HL-60 (cell line): ENCODE results near the gene BTBD9.

Source experiments
- POLR2AphosphoS5 ChIP-seq: IDR thresholded peaks from 2 replicates; pipeline ENCODE4 v1.6.1; 2012; ENCODE audit warnings: low read depth
- TF ChIP-seq, protein P1 (sequence below): IDR thresholded peaks from one replicate; pipeline ENCODE4 v1.5.1; 2011; ENCODE audit warnings: low read length, control low read depth, inconsistent platforms; ENCODE audit not compliant: insufficient read depth

DNA sequence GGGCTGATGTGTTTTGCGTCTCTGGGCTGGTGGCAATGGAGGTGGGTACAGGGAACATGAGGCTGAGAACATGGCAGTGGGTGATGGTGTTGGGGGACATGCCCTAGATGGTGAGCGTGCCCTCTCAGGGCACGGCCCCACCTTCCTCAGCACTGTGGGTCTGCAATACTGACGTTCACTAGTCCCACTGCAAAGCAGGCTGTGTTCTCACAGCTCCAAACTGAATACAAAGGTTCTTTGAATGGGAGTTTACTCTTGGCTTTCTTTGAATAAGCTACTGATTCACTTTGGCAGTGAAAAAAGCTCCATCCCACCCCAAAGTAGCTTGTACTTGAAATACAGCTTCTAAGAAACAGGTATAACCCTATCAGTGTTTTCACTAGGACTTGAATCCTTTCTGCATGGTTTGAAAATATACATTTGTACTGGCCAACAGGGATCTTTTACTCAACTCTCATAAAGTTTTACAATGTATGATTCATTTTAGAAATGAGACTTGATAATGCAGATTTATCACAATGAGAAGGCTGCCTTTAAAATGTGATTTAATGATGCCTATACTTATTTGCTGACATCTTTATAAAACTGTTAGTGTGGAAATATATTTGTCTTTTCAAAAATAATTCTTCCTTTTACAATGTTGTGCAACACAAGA lies 419.5 kb downstream of the BTBD9 start:
- no peak for TF ChIP-seq POLR2AphosphoS5
- TF ChIP-seq, protein P1, sequence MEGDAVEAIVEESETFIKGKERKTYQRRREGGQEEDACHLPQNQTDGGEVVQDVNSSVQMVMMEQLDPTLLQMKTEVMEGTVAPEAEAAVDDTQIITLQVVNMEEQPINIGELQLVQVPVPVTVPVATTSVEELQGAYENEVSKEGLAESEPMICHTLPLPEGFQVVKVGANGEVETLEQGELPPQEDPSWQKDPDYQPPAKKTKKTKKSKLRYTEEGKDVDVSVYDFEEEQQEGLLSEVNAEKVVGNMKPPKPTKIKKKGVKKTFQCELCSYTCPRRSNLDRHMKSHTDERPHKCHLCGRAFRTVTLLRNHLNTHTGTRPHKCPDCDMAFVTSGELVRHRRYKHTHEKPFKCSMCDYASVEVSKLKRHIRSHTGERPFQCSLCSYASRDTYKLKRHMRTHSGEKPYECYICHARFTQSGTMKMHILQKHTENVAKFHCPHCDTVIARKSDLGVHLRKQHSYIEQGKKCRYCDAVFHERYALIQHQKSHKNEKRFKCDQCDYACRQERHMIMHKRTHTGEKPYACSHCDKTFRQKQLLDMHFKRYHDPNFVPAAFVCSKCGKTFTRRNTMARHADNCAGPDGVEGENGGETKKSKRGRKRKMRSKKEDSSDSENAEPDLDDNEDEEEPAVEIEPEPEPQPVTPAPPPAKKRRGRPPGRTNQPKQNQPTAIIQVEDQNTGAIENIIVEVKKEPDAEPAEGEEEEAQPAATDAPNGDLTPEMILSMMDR = no peak
